IMR-90 (cell line): ENCODE results near the gene ZNF853. TPM values are rescaled to one million over a fixed set of nuclear protein-coding genes. Genes with fewer than 3 reads are reported as not detected.

Experiments used
- ATAC-seq: fragments of 200-7000 bp; cut with Tn5 transposase; 2 replicates; pipeline ENCODE4 v1.9.1; 2020; ENCODE audit warnings: low read depth, mild to moderate bottlenecking, moderate library complexity
- BruUV-seq: library from RNA; stranded (reverse); fragments of 400-500 nt; replicated peaks from 2 replicates; lab custom pipeline; 2021; lab: Mats Ljungman, UMichigan
- CTCF ChIA-PET: fragments of 300-600 bp; formaldehyde crosslinking; extraction: SDS; loops from one replicate; lab custom pipeline; 2021; ENCODE audit warnings: antibody characterized with exemption; lab: Yijun Ruan, JAX
- POLR2A ChIA-PET: fragments of 300-600 bp; sonication (Branson Sonifier 250); formaldehyde crosslinking; loops from one replicate; lab custom pipeline; 2022; ENCODE audit warnings: antibody characterized with exemption; ENCODE audit not compliant: unreplicated experiment; lab: Charles Lee
- DNase-seq: peaks from one replicate; pipeline ENCODE4 v3.0.0; 2013
- H2AFZ ChIP-seq: replicated peaks from 2 replicates; pipeline ENCODE3; 2013; ENCODE audit warnings: low read length, mild to moderate bottlenecking; ENCODE audit not compliant: poor library complexity
- H2AK5ac ChIP-seq: 2 replicates; pipeline ENCODE4 v1.6.1; 2013; ENCODE audit warnings: low read depth, low read length, inconsistent platforms
- H2AK9ac ChIP-seq: replicated peaks from 2 replicates; pipeline ENCODE3; 2013; ENCODE audit warnings: mild to moderate bottlenecking, low read depth, low read length, moderate library complexity; ENCODE audit not compliant: poor library complexity
- H2BK120ac ChIP-seq: 2 replicates; pipeline ENCODE4 v1.6.1; 2013; ENCODE audit warnings: low read depth, low read length, inconsistent platforms
- H2BK15ac ChIP-seq: 3 replicates; pipeline ENCODE4 v1.6.1; 2013; ENCODE audit warnings: low read depth, low read length, inconsistent platforms
- H2BK20ac ChIP-seq: 2 replicates; pipeline ENCODE4 v1.6.1; 2013; ENCODE audit warnings: low read depth, mild to moderate bottlenecking, inconsistent platforms, low read length, moderate library complexity
- H2BK5ac ChIP-seq: 2 replicates; pipeline ENCODE4 v1.6.1; 2013; ENCODE audit warnings: mild to moderate bottlenecking, low read depth, low read length, inconsistent platforms; ENCODE audit not compliant: poor library complexity, severe bottlenecking
- H3K14ac ChIP-seq: replicated peaks from 2 replicates; pipeline ENCODE4 v1.6.1; 2013; ENCODE audit warnings: low read depth, low read length, inconsistent platforms
- H3K18ac ChIP-seq: 2 replicates; pipeline ENCODE4 v1.6.1; 2013; ENCODE audit warnings: low read depth, low read length, control low read depth
- H3K23ac ChIP-seq: 2 replicates; pipeline ENCODE4 v1.6.1; 2013; ENCODE audit warnings: low read depth, low read length, inconsistent platforms
- H3K27ac ChIP-seq: 2 replicates; pipeline ENCODE4 v1.5.1; 2013; ENCODE audit warnings: mild to moderate bottlenecking, control low read depth, low read length; ENCODE audit not compliant: insufficient read depth
- H3K27me3 ChIP-seq: 2 replicates; pipeline ENCODE4 v1.6.1; 2013; ENCODE audit warnings: low read length; ENCODE audit not compliant: control insufficient read depth, insufficient read depth
- H3K36me3 ChIP-seq: 2 replicates; pipeline ENCODE4 v1.6.1; 2013; ENCODE audit warnings: low read length, mixed read lengths; ENCODE audit not compliant: control insufficient read depth, insufficient read depth
- H3K4ac ChIP-seq: 2 replicates; pipeline ENCODE4 v1.6.1; 2013; ENCODE audit warnings: low read depth, low read length, inconsistent platforms
- H3K4me1 ChIP-seq: 2 replicates; pipeline ENCODE4 v1.6.1; 2013; ENCODE audit warnings: low read length, mixed read lengths; ENCODE audit not compliant: control insufficient read depth, insufficient read depth
- H3K4me2 ChIP-seq: 2 replicates; pipeline ENCODE4 v1.6.1; 2013; ENCODE audit warnings: low read depth, mild to moderate bottlenecking, control low read depth, low read length, moderate library complexity
- H3K4me3 ChIP-seq: 2 replicates; pipeline ENCODE4 v1.5.1; 2013; ENCODE audit warnings: low read depth, mild to moderate bottlenecking, control low read depth, low read length, moderate library complexity; ENCODE audit not compliant: insufficient read depth
- H3K56ac ChIP-seq: 2 replicates; pipeline ENCODE4 v1.6.1; 2013; ENCODE audit warnings: low read length, inconsistent platforms; ENCODE audit not compliant: insufficient read depth; ENCODE audit errors: extremely low read depth
- H3K79me1 ChIP-seq, 2 experiments: 2 replicates each; pipeline ENCODE4 v1.6.1; 2013; ENCODE audit warnings: low read length in 2 of 2, inconsistent platforms in 1 of 2, low read depth in 1 of 2
- H3K9ac ChIP-seq: 2 replicates; pipeline ENCODE4 v1.6.1; 2013; ENCODE audit warnings: low read depth, low read length, control low read depth
- H3K9me1 ChIP-seq: 2 replicates; pipeline ENCODE4 v1.6.1; 2013; ENCODE audit warnings: low read length, inconsistent platforms; ENCODE audit not compliant: insufficient read depth
- H3K9me3 ChIP-seq: 2 replicates; pipeline ENCODE4 v1.6.1; 2013; ENCODE audit warnings: low read length; ENCODE audit not compliant: control insufficient read depth, insufficient read depth
- H4K20me1 ChIP-seq: 2 replicates; pipeline ENCODE4 v1.6.1; 2013; ENCODE audit warnings: low read length, inconsistent platforms; ENCODE audit not compliant: insufficient read depth
- H4K5ac ChIP-seq: 2 replicates; pipeline ENCODE4 v1.6.1; 2013; ENCODE audit warnings: mild to moderate bottlenecking, low read depth, low read length, control low read depth
- H4K8ac ChIP-seq, 2 experiments: 2 replicates each; pipeline ENCODE4 v1.6.1; 2013; ENCODE audit warnings: low read depth in 2 of 2, low read length in 2 of 2, control low read depth in 1 of 2, inconsistent platforms in 1 of 2
- H4K91ac ChIP-seq: 2 replicates; pipeline ENCODE4 v1.6.1; 2013; ENCODE audit warnings: low read depth, low read length, inconsistent platforms; ENCODE audit not compliant: insufficient read depth
- BHLHE40 ChIP-seq: fragments of 150-350 bp; IDR thresholded peaks from 2 replicates; pipeline ENCODE4 v1.6.1; 2016; ENCODE audit warnings: mild to moderate bottlenecking, low read depth, low read length
- CEBPB ChIP-seq: IDR thresholded peaks from 2 replicates; pipeline ENCODE4 v1.6.1; 2012; ENCODE audit warnings: low read depth, low read length, improper control_type of control experiment
- CHD1 ChIP-seq: IDR thresholded peaks from 2 replicates; pipeline ENCODE4 v1.6.1; 2012; ENCODE audit warnings: low read depth, low read length, improper control_type of control experiment
- CTCF ChIP-seq: conservative IDR thresholded peaks from 2 replicates; pipeline ENCODE4 v1.5.1; 2012; ENCODE audit warnings: mild to moderate bottlenecking, low read depth, low read length, improper control_type of control experiment
- ELK1 ChIP-seq: fragments of 150-350 bp; IDR thresholded peaks from 2 replicates; pipeline ENCODE4 v1.6.1; 2016; ENCODE audit warnings: low read depth, mild to moderate bottlenecking, low read length, moderate library complexity, borderline replicate concordance
- MXI1 ChIP-seq: IDR thresholded peaks from 2 replicates; pipeline ENCODE4 v1.6.1; 2012; ENCODE audit warnings: low read depth, mild to moderate bottlenecking, low read length, moderate library complexity, borderline replicate concordance
- NFE2L2 ChIP-seq: fragments of 150-350 bp; IDR thresholded peaks from 2 replicates; pipeline ENCODE4 v1.6.1; 2016; ENCODE audit warnings: low read depth, mild to moderate bottlenecking, low read length
- POLR2A ChIP-seq: IDR thresholded peaks from 2 replicates; pipeline ENCODE4 v1.6.1; 2012; ENCODE audit warnings: mild to moderate bottlenecking, low read depth, low read length
- RAD21 ChIP-seq: IDR thresholded peaks from 2 replicates; pipeline ENCODE4 v1.6.1; 2012; ENCODE audit warnings: low read length, improper control_type of control experiment
- RCOR1 ChIP-seq: IDR thresholded peaks from 2 replicates; pipeline ENCODE4 v1.6.1; 2012; ENCODE audit warnings: mild to moderate bottlenecking, low read length, improper control_type of control experiment; ENCODE audit not compliant: insufficient replicate concordance
- RFX5 ChIP-seq: IDR thresholded peaks from 2 replicates; pipeline ENCODE4 v1.8.0; 2012; ENCODE audit warnings: low read depth, mild to moderate bottlenecking, low read length, moderate library complexity
- SMC3 ChIP-seq: fragments of 150-350 bp; IDR thresholded peaks from 2 replicates; pipeline ENCODE4 v1.6.1; 2016; ENCODE audit warnings: low read depth, mild to moderate bottlenecking, antibody characterized with exemption, low read length, moderate library complexity
- USF2 ChIP-seq: fragments of 150-350 bp; IDR thresholded peaks from 2 replicates; pipeline ENCODE4 v1.6.1; 2017; ENCODE audit warnings: mild to moderate bottlenecking, antibody characterized with exemption, low read length, low read depth
- WGBS, 2 experiments: methylation state at CpG; one replicate each; pipeline versions ENCODE4 v1.1.5 to v1.1.7; 2013; ENCODE audit warnings: missing lambda C conversion rate in 2 of 2; ENCODE audit not compliant: insufficient read length in 1 of 2; ENCODE audit errors: extremely low coverage in 2 of 2; 5-methylcytosine and 5-hydroxymethylcytosine counted together
- dilution Hi-C: fragments of 300-500 bp; cut with HindIII; formaldehyde crosslinking; loops from one replicate; pipeline ENCODE4 v1.14.3; 2018; ENCODE audit warnings: low sequenced_read_pairs; ENCODE audit not compliant: unreplicated experiment
- in situ Hi-C: fragments of 300-500 bp; cut with MboI; formaldehyde crosslinking; loops from 3 replicates; pipeline ENCODE4 v1.14.3; 2019; ENCODE audit warnings: low sequenced_read_pairs, inconsistent platforms, mixed read lengths
- intact Hi-C: fragments of 100-400 bp; cut with micrococcal nuclease; formaldehyde crosslinking; loops from 2 replicates; pipeline ENCODE4 v1.10.0; 2022
- polyA plus RNA-seq, 3 experiments: library from polyadenylated mRNA; depleted of rRNA; stranded (reverse); fragments of >200 nt; gene quantifications; 2 replicates each; pipeline ENCODE4 v1.2.3, GENCODE V29; 2012; ENCODE audit warnings: low replicate concordance in 1 of 3
- total RNA-seq: library from RNA; depleted of rRNA; stranded (reverse); fragments of >200 nt; gene quantifications from 2 replicates; pipeline ENCODE4 v1.2.3, GENCODE V29; 2012

The ZNF853 gene
- total and polyA plus RNA-seq, 2 of the 4 experiments (the other 2 are of a cell fraction): 3.4 TPM

- in situ Hi-C loops: no loop called here
- POLR2A ChIA-PET: no interaction called here
- dilution Hi-C loops: no loop called here
Observed at GRCh38 chr7:6613706-6614105, 1.7 kb upstream of the ZNF853 start.

More at GRCh38 chr7:6613706-6614105, 1.7 kb upstream of the ZNF853 start:
- Histone ChIP-seq H3K4ac (no peak overlapping the region), H3K36me3 (peaks cover 3% of the 10 kb centered on the region; the same call in 1 of the 2 replicates), H3K4me1 (peaks cover 3% of the 10 kb centered on the region; the same call in 1 of the 2 replicates), H2AK5ac (no peak overlapping the region), H4K5ac (no peak overlapping the region), H3K23ac (no peak overlapping the region), H3K4me3 (no peak overlapping the region), H3K18ac (no peak overlapping the region), H2BK5ac (no peak overlapping the region), H2BK15ac (no peak overlapping the region), H2AK9ac (peak overlapping the region; percentile 78), H3K9me1 (no peaks in the 10 kb centered on the region), H3K4me2 (no peak overlapping the region), H2BK120ac (no peak overlapping the region), H2BK20ac (no peak overlapping the region), H3K14ac (no peak overlapping the region), H3K79me1 (no peaks in the 10 kb centered on the region), H3K9me3 (no peaks in the 10 kb centered on the region), H3K27ac (no peak overlapping the region), H4K91ac (no peak overlapping the region), H3K27me3 (peaks cover 6% of the 10 kb centered on the region; the same call in 1 of the 2 replicates), H4K20me1 (no peaks in the 10 kb centered on the region), H2AFZ (no peak overlapping the region), H3K9ac (no peak overlapping the region), H4K8ac (no peak overlapping the region), H3K56ac (no peak overlapping the region)
- TF ChIP-seq RAD21 (no peak), NFE2L2 (no peak), USF2 (no peak), MXI1 (no peak), SMC3 (no peak), RCOR1 (no peak), ELK1 (no peak), CEBPB (no peak), BHLHE40 (no peak), CTCF (no peak), CHD1 (no peak), RFX5 (no peak), POLR2A (no peak)
- ATAC-seq (no peak), DNase-seq (no peak)
- no TSS peak for BruUV-seq
- intact Hi-C loops: no loop called here
- CTCF ChIA-PET: no interaction called here
- WGBS, 2 experiments: no CpG with 5 or more reads among the region's 2 CpGs
